Amniotic epithelial cell (primary cell): ENCODE results near the gene FXYD7.
"Not testable (repeated sequence)": the region's sequence is repeated elsewhere in the genome, so short reads cannot be mapped to it uniquely, and the experiment has no call there.

Experiments used
- DNase-seq: peaks from one replicate; pipeline ENCODE4 v3.0.0-alpha.2; 2010; ENCODE audit warnings: low read depth

Gene FXYD7

GRCh38 chr19:35144600-35145436 lies 1.8 kb downstream of the FXYD7 start:
- peak; percentile 48 for DNase-seq

GRCh38 chr19:35146746-35147459 lies 3.8 kb downstream of the FXYD7 start:
- no peak for DNase-seq

- no peak for DNase-seq
These were observed 6.4 kb downstream of the FXYD7 start for GRCh38 chr19:35149463-35149862.

GRCh38 chr19:35150445-35150844 lies 7.4 kb downstream of the FXYD7 start:
- no peak for DNase-seq

- no peak for DNase-seq
These were observed 8.4 kb downstream of the FXYD7 start for GRCh38 chr19:35151273-35152065.

- not testable (repeated sequence) for DNase-seq
These were observed 10.1 kb downstream of the FXYD7 start for GRCh38 chr19:35153129-35153522.

GRCh38 chr19:35153701-35154524 lies 10.9 kb downstream of the FXYD7 start:
- DNase-seq, result no peak

- DNase-seq, result peak; percentile 81
These were observed 11.7 kb downstream of the FXYD7 start, which contains the start of gene FXYD5 for GRCh38 chr19:35154525-35155406. Gene FXYD5 (plus strand): TSS chr19:35154735. CDS start chr19:35155551, 816 bp downstream.

- DNase-seq, result no peak
These were observed 12.4 kb downstream of the FXYD7 start for GRCh38 chr19:35155441-35155840.

- DNase-seq, result no peak
These were observed 13.1 kb downstream of the FXYD7 start for GRCh38 chr19:35155981-35156672.

GRCh38 chr19:35156673-35157014 lies 13.6 kb downstream of the FXYD7 start:
- DNase-seq, result no peak

GRCh38 chr19:35157431-35157830 lies 14.4 kb downstream of the FXYD7 start:
- no peak for DNase-seq

- no peak for DNase-seq
These were observed 16.6 kb downstream of the FXYD7 start for GRCh38 chr19:35159606-35160005.

- no peak for DNase-seq
These were observed 17.8 kb downstream of the FXYD7 start for GRCh38 chr19:35160629-35161433.

- no peak for DNase-seq
These were observed 18.3 kb downstream of the FXYD7 start for GRCh38 chr19:35161434-35161743.

- DNase-seq, result peak; percentile 71
These were observed 19.6 kb downstream of the FXYD7 start for GRCh38 chr19:35162471-35163326.

- no peak for DNase-seq
These were observed 21.4 kb downstream of the FXYD7 start for GRCh38 chr19:35164418-35164817.
